ENCODE data around the gene CCDC33.

Gene CCDC33

GRCh38 chr15:74208901-74209559 lies 27.1 kb upstream of the CCDC33 start:
- no peak overlapping the region for H2AFZ ChIP-seq (ENCODE audit: low read length, unreplicated experiment)
- no peaks in the 10 kb centered on the region for H3K79me2 ChIP-seq (ENCODE audit: control insufficient read depth, insufficient read depth, low read length, unreplicated experiment)
- no peak overlapping the region for H3K4me3 ChIP-seq (ENCODE audit: low read depth, low read length)
- H3K27ac ChIP-seq (ENCODE audit: low read depth, low read length): no peak overlapping the region
- H3K27me3 ChIP-seq (ENCODE audit: insufficient read depth, low read length): 0 out of 2 replicates have a peak, but pooled peaks cover 3% of the 10 kb centered on the region
- H3K4me1 ChIP-seq (ENCODE audit: control insufficient read depth, insufficient read depth, low read length, unreplicated experiment): peaks cover 19% of the 10 kb centered on the region
- H3K36me3 ChIP-seq (ENCODE audit: insufficient read depth, low read length): no peaks in the 10 kb centered on the region

- no peaks in the 10 kb centered on the region for H3K36me3 ChIP-seq (ENCODE audit: insufficient read depth, low read length)
- H3K79me2 ChIP-seq (ENCODE audit: control insufficient read depth, insufficient read depth, low read length, unreplicated experiment): no peaks in the 10 kb centered on the region
- no peak overlapping the region for H2AFZ ChIP-seq (ENCODE audit: low read length, unreplicated experiment)
- H3K4me3 ChIP-seq (ENCODE audit: low read depth, low read length): no peak overlapping the region
- peaks cover 16% of the 10 kb centered on the region for H3K4me1 ChIP-seq (ENCODE audit: control insufficient read depth, insufficient read depth, low read length, unreplicated experiment)
- 0 out of 2 replicates have a peak, but pooled peaks cover 3% of the 10 kb centered on the region for H3K27me3 ChIP-seq (ENCODE audit: insufficient read depth, low read length)
- H3K27ac ChIP-seq (ENCODE audit: low read depth, low read length): peak overlapping the region; percentile 15; the same call in 1 of the 2 replicates
Measured at GRCh38 chr15:74209560-74209958, 26.6 kb upstream of the CCDC33 start.

GRCh38 chr15:74209997-74210671 lies 26.0 kb upstream of the CCDC33 start:
- no peaks in the 10 kb centered on the region for H3K79me2 ChIP-seq (ENCODE audit: control insufficient read depth, insufficient read depth, low read length, unreplicated experiment)
- H3K36me3 ChIP-seq (ENCODE audit: insufficient read depth, low read length): no peaks in the 10 kb centered on the region
- peaks cover 22% of the 10 kb centered on the region for H3K4me1 ChIP-seq (ENCODE audit: control insufficient read depth, insufficient read depth, low read length, unreplicated experiment)
- H3K27me3 ChIP-seq (ENCODE audit: insufficient read depth, low read length): 0 out of 2 replicates have a peak, but pooled peaks cover 3% of the 10 kb centered on the region
- no peak overlapping the region for H3K4me3 ChIP-seq (ENCODE audit: low read depth, low read length)
- H3K27ac ChIP-seq (ENCODE audit: low read depth, low read length): peak overlapping the region; percentile 70
- H2AFZ ChIP-seq (ENCODE audit: low read length, unreplicated experiment): peak overlapping the region; percentile 12

- Histone ChIP-seq H3K27ac (ENCODE audit: low read depth, low read length) (peak overlapping the region; percentile 70), H2AFZ (ENCODE audit: low read length, unreplicated experiment) (peak overlapping the region; percentile 12), H3K4me3 (ENCODE audit: low read depth, low read length) (no peak overlapping the region), H3K36me3 (ENCODE audit: insufficient read depth, low read length) (no peaks in the 10 kb centered on the region), H3K27me3 (ENCODE audit: insufficient read depth, low read length) (0 out of 2 replicates have a peak, but pooled peaks cover 3% of the 10 kb centered on the region), H3K4me1 (ENCODE audit: control insufficient read depth, insufficient read depth, low read length, unreplicated experiment) (peaks cover 28% of the 10 kb centered on the region), H3K79me2 (ENCODE audit: control insufficient read depth, insufficient read depth, low read length, unreplicated experiment) (no peaks in the 10 kb centered on the region)
Measured at GRCh38 chr15:74210729-74211128, 25.4 kb upstream of the CCDC33 start.

- Histone ChIP-seq H2AFZ (ENCODE audit: low read length, unreplicated experiment) (no peak overlapping the region), H3K27me3 (ENCODE audit: insufficient read depth, low read length) (0 out of 2 replicates have a peak, but pooled peaks cover 3% of the 10 kb centered on the region), H3K4me3 (ENCODE audit: low read depth, low read length) (no peak overlapping the region), H3K36me3 (ENCODE audit: insufficient read depth, low read length) (no peaks in the 10 kb centered on the region), H3K4me1 (ENCODE audit: control insufficient read depth, insufficient read depth, low read length, unreplicated experiment) (peaks cover 32% of the 10 kb centered on the region), H3K79me2 (ENCODE audit: control insufficient read depth, insufficient read depth, low read length, unreplicated experiment) (no peaks in the 10 kb centered on the region), H3K27ac (ENCODE audit: low read depth, low read length) (no peak overlapping the region)
Measured at GRCh38 chr15:74211656-74212055, 24.5 kb upstream of the CCDC33 start.

GRCh38 chr15:74212494-74212893 lies 23.6 kb upstream of the CCDC33 start:
- Histone ChIP-seq H3K4me1 (ENCODE audit: control insufficient read depth, insufficient read depth, low read length, unreplicated experiment) (peaks cover 32% of the 10 kb centered on the region), H3K36me3 (ENCODE audit: insufficient read depth, low read length) (no peaks in the 10 kb centered on the region), H2AFZ (ENCODE audit: low read length, unreplicated experiment) (no peak overlapping the region), H3K27ac (ENCODE audit: low read depth, low read length) (no peak overlapping the region), H3K4me3 (ENCODE audit: low read depth, low read length) (no peak overlapping the region), H3K27me3 (ENCODE audit: insufficient read depth, low read length) (0 out of 2 replicates have a peak, but pooled peaks cover 3% of the 10 kb centered on the region), H3K79me2 (ENCODE audit: control insufficient read depth, insufficient read depth, low read length, unreplicated experiment) (no peaks in the 10 kb centered on the region)

- Histone ChIP-seq H2AFZ (ENCODE audit: low read length, unreplicated experiment) (no peak overlapping the region), H3K27ac (ENCODE audit: low read depth, low read length) (no peak overlapping the region), H3K79me2 (ENCODE audit: control insufficient read depth, insufficient read depth, low read length, unreplicated experiment) (no peaks in the 10 kb centered on the region), H3K4me1 (ENCODE audit: control insufficient read depth, insufficient read depth, low read length, unreplicated experiment) (peaks cover 32% of the 10 kb centered on the region), H3K4me3 (ENCODE audit: low read depth, low read length) (no peak overlapping the region), H3K27me3 (ENCODE audit: insufficient read depth, low read length) (no peaks in the 10 kb centered on the region), H3K36me3 (ENCODE audit: insufficient read depth, low read length) (no peaks in the 10 kb centered on the region)
Measured at GRCh38 chr15:74213858-74214284, 22.3 kb upstream of the CCDC33 start.

GRCh38 chr15:74214324-74215021 lies 21.7 kb upstream of the CCDC33 start:
- Histone ChIP-seq H3K27ac (ENCODE audit: low read depth, low read length) (no peak overlapping the region), H2AFZ (ENCODE audit: low read length, unreplicated experiment) (no peak overlapping the region), H3K27me3 (ENCODE audit: insufficient read depth, low read length) (peaks cover 2% of the 10 kb centered on the region; the same call in 1 of the 2 replicates), H3K4me1 (ENCODE audit: control insufficient read depth, insufficient read depth, low read length, unreplicated experiment) (peaks cover 31% of the 10 kb centered on the region), H3K79me2 (ENCODE audit: control insufficient read depth, insufficient read depth, low read length, unreplicated experiment) (no peaks in the 10 kb centered on the region), H3K36me3 (ENCODE audit: insufficient read depth, low read length) (no peaks in the 10 kb centered on the region), H3K4me3 (ENCODE audit: low read depth, low read length) (no peak overlapping the region)

GRCh38 chr15:74215958-74216357 lies 20.2 kb upstream of the CCDC33 start:
- Histone ChIP-seq H2AFZ (ENCODE audit: low read length, unreplicated experiment) (no peak overlapping the region), H3K27ac (ENCODE audit: low read depth, low read length) (no peak overlapping the region)

GRCh38 chr15:74216949-74217348 lies 19.2 kb upstream of the CCDC33 start:
- H2AFZ ChIP-seq (ENCODE audit: low read length, unreplicated experiment): no peak overlapping the region
- no peak overlapping the region for H3K27ac ChIP-seq (ENCODE audit: low read depth, low read length)
- H3K36me3 ChIP-seq (ENCODE audit: insufficient read depth, low read length): no peaks in the 10 kb centered on the region
- H3K79me2 ChIP-seq (ENCODE audit: control insufficient read depth, insufficient read depth, low read length, unreplicated experiment): no peaks in the 10 kb centered on the region
- H3K4me1 ChIP-seq (ENCODE audit: control insufficient read depth, insufficient read depth, low read length, unreplicated experiment): peaks cover 17% of the 10 kb centered on the region
- peaks cover 4% of the 10 kb centered on the region; the same call in 1 of the 2 replicates for H3K27me3 ChIP-seq (ENCODE audit: insufficient read depth, low read length)
- no peak overlapping the region for H3K4me3 ChIP-seq (ENCODE audit: low read depth, low read length)

More at GRCh38 chr15:74215958-74216357, 20.2 kb upstream of the CCDC33 start:
- H3K4me3 ChIP-seq (ENCODE audit: low read depth, low read length): no peak overlapping the region
- no peaks in the 10 kb centered on the region for H3K79me2 ChIP-seq (ENCODE audit: control insufficient read depth, insufficient read depth, low read length, unreplicated experiment)
- H3K36me3 ChIP-seq (ENCODE audit: insufficient read depth, low read length): no peaks in the 10 kb centered on the region
- H3K27me3 ChIP-seq (ENCODE audit: insufficient read depth, low read length): peaks cover 4% of the 10 kb centered on the region; the same call in 1 of the 2 replicates
- H3K4me1 ChIP-seq (ENCODE audit: control insufficient read depth, insufficient read depth, low read length, unreplicated experiment): peaks cover 17% of the 10 kb centered on the region
